H9 (cell line): Measurements from ENCODE around the gene PKD1. TPM values are rescaled to one million over a fixed set of nuclear protein-coding genes. Genes with fewer than 3 reads are reported as not detected.

Experiments used
- DNase-seq: peaks from one replicate; pipeline ENCODE4 v3.0.0-alpha.2; 2017
- H2AFZ ChIP-seq: one replicate; pipeline ENCODE4 v1.6.1; 2013; ENCODE audit warnings: mild to moderate bottlenecking, low read length, control low read depth, moderate library complexity
- H2AK5ac ChIP-seq: 2 replicates; pipeline ENCODE4 v1.6.1; 2013; ENCODE audit warnings: low read length, control low read depth, mixed read lengths; ENCODE audit not compliant: insufficient read length
- H2BK120ac ChIP-seq: one replicate; pipeline ENCODE4 v1.6.1; 2013; ENCODE audit warnings: low read depth, mild to moderate bottlenecking, low read length, control low read depth, inconsistent platforms; ENCODE audit not compliant: poor library complexity, severe bottlenecking
- H2BK12ac ChIP-seq: 2 replicates; pipeline ENCODE4 v1.6.1; 2013; ENCODE audit warnings: low read length, control low read depth, mixed read lengths, low read depth; ENCODE audit not compliant: insufficient read length
- H2BK15ac ChIP-seq: 2 replicates; pipeline ENCODE4 v1.6.1; 2013; ENCODE audit warnings: low read depth, low read length, control low read depth
- H2BK20ac ChIP-seq: one replicate; pipeline ENCODE4 v1.6.1; 2013; ENCODE audit warnings: low read depth, mild to moderate bottlenecking, low read length, control low read depth, inconsistent platforms; ENCODE audit not compliant: poor library complexity, severe bottlenecking
- H2BK5ac ChIP-seq: 2 replicates; pipeline ENCODE4 v1.6.1; 2013; ENCODE audit warnings: low read length, control low read depth, mixed read lengths; ENCODE audit not compliant: insufficient read length
- H3K14ac ChIP-seq: 2 replicates; pipeline ENCODE4 v1.6.1; 2013; ENCODE audit warnings: low read length, control low read depth; ENCODE audit not compliant: insufficient read depth
- H3K18ac ChIP-seq: 2 replicates; pipeline ENCODE4 v1.6.1; 2013; ENCODE audit warnings: low read depth, mild to moderate bottlenecking, mixed read lengths, low read length, control low read depth; ENCODE audit not compliant: insufficient read length
- H3K23ac ChIP-seq: 2 replicates; pipeline ENCODE4 v1.6.1; 2013; ENCODE audit warnings: low read length, control low read depth, mixed read lengths, low read depth; ENCODE audit not compliant: insufficient read length
- H3K23me2 ChIP-seq: 2 replicates; pipeline ENCODE4 v1.6.1; 2013; ENCODE audit warnings: low read depth, mild to moderate bottlenecking, mixed read lengths, low read length, control low read depth; ENCODE audit not compliant: insufficient read length, poor library complexity, severe bottlenecking
- H3K27ac ChIP-seq: 2 replicates; pipeline ENCODE4 v1.5.1; 2013; ENCODE audit warnings: low read length, control low read depth, mixed read lengths, low read depth; ENCODE audit not compliant: insufficient read length
- H3K27me3 ChIP-seq: 2 replicates; pipeline ENCODE4 v1.6.1; 2013; ENCODE audit warnings: low read length, control low read depth, inconsistent platforms; ENCODE audit not compliant: insufficient read depth
- H3K4ac ChIP-seq: 2 replicates; pipeline ENCODE4 v1.6.1; 2013; ENCODE audit warnings: low read depth, mild to moderate bottlenecking, control low read depth, inconsistent platforms, low read length, moderate library complexity
- H3K4me1 ChIP-seq: 2 replicates; pipeline ENCODE4 v1.6.1; 2013; ENCODE audit warnings: low read length, control low read depth, inconsistent platforms; ENCODE audit not compliant: insufficient read depth
- H3K4me2 ChIP-seq: 2 replicates; pipeline ENCODE4 v1.6.1; 2013; ENCODE audit warnings: low read length, control low read depth, mixed read lengths; ENCODE audit not compliant: insufficient read length, insufficient read depth
- H3K56ac ChIP-seq: 2 replicates; pipeline ENCODE4 v1.6.1; 2013; ENCODE audit warnings: low read depth, mild to moderate bottlenecking, mixed read lengths, low read length, control low read depth; ENCODE audit not compliant: insufficient read length
- H3K79me1 ChIP-seq: 2 replicates; pipeline ENCODE4 v1.6.1; 2013; ENCODE audit warnings: low read depth, mild to moderate bottlenecking, moderate library complexity, low read length, control low read depth, inconsistent platforms; ENCODE audit not compliant: insufficient read depth, poor library complexity, severe bottlenecking
- H3K79me2 ChIP-seq: 2 replicates; pipeline ENCODE4 v1.6.1; 2013; ENCODE audit warnings: low read length, control low read depth, inconsistent platforms; ENCODE audit not compliant: insufficient read depth
- H3K9ac ChIP-seq: 2 replicates; pipeline ENCODE4 v1.6.1; 2013; ENCODE audit warnings: low read length, control low read depth, mixed read lengths; ENCODE audit not compliant: insufficient read length; ENCODE audit errors: extremely low read depth
- H3K9me3 ChIP-seq: one replicate; pipeline ENCODE4 v1.6.1; 2013; ENCODE audit warnings: low read depth, low read length, inconsistent platforms; ENCODE audit not compliant: control insufficient read depth
- H3T11ph ChIP-seq: one replicate; pipeline ENCODE4 v1.6.1; 2013; ENCODE audit warnings: mild to moderate bottlenecking, low read length, control low read depth, inconsistent platforms
- H4K20me1 ChIP-seq: one replicate; pipeline ENCODE4 v1.6.1; 2013; ENCODE audit not compliant: control insufficient read depth, insufficient read length, insufficient read depth
- H4K5ac ChIP-seq: 2 replicates; pipeline ENCODE4 v1.6.1; 2013; ENCODE audit warnings: low read depth, mild to moderate bottlenecking, mixed read lengths, low read length, control low read depth; ENCODE audit not compliant: insufficient read length
- H4K8ac ChIP-seq: replicated peaks from 2 replicates; pipeline ENCODE4 v1.6.1; 2013; ENCODE audit warnings: low read length, control low read depth, mixed read lengths, low read depth; ENCODE audit not compliant: insufficient read length
- H4K91ac ChIP-seq: 2 replicates; pipeline ENCODE4 v1.6.1; 2013; ENCODE audit warnings: low read depth, mild to moderate bottlenecking, moderate library complexity, mixed read lengths, low read length, control low read depth; ENCODE audit not compliant: insufficient read length
- H3K27ac Mint-ChIP-seq, 3 experiments: 2 replicates in 2 of 3; 3 replicates in 1 of 3; pipeline ENCODE4 v1.8.0; 2020 to 2021; ENCODE audit warnings: mixed read lengths in 3 of 3, mild to moderate bottlenecking in 1 of 3, moderate library complexity in 1 of 3
- H3K27me3 Mint-ChIP-seq: 2 replicates; pipeline ENCODE4 v1.8.0; 2021; ENCODE audit warnings: low read depth, mild to moderate bottlenecking, moderate library complexity, mixed read lengths
- H3K36me3 Mint-ChIP-seq, 3 experiments: 2 replicates in 2 of 3; 3 replicates in 1 of 3; pipeline ENCODE4 v1.8.0; 2020 to 2021; ENCODE audit warnings: low read depth in 3 of 3, mixed read lengths in 3 of 3; ENCODE audit not compliant: insufficient read depth in 1 of 3
- H3K4me1 Mint-ChIP-seq, 2 experiments: 2 replicates each; pipeline ENCODE4 v1.8.0; 2020; ENCODE audit warnings: mixed read lengths in 2 of 2
- H3K4me3 Mint-ChIP-seq, 2 experiments: 2 replicates in 1 of 2; 3 replicates in 1 of 2; pipeline ENCODE4 v1.8.0; 2020 to 2021; ENCODE audit warnings: mild to moderate bottlenecking in 2 of 2, mixed read lengths in 2 of 2, moderate library complexity in 1 of 2
- H3K9me3 Mint-ChIP-seq, 2 experiments: 2 replicates in 1 of 2; 3 replicates in 1 of 2; pipeline ENCODE4 v1.8.0; 2020; ENCODE audit warnings: mild to moderate bottlenecking in 2 of 2, mixed read lengths in 2 of 2, moderate library complexity in 1 of 2
- WGBS: extraction: QIAGEN DNeasy Blood & Tissue Kit; methylation state at CpG from one replicate; pipeline ENCODE4 v1.1.7; 2013; ENCODE audit warnings: missing lambda C conversion rate, low lambda C conversion rate, mixed read lengths; ENCODE audit not compliant: insufficient read length; ENCODE audit errors: extremely low coverage; 5-methylcytosine and 5-hydroxymethylcytosine counted together
- total RNA-seq: library from RNA; stranded (reverse); gene quantifications from 2 replicates; pipeline ENCODE4 v1.2.1, GENCODE V29; 2021
- TF ChIP-seq, protein P1 (sequence below): fragments of 200-600 bp; sonication (generic); conservative IDR thresholded peaks from 3 replicates; pipeline ENCODE4 v1.8.0; 2021; ENCODE audit warnings: antibody characterized with exemption, mild to moderate bottlenecking

The PKD1 gene
- total RNA-seq, 1 experiment from 2014 or later, result 88.0 TPM

- WGBS, result no CpG with 5 or more reads among the region's 28 CpGs
- H3K23ac ChIP-seq, result no peak overlapping the region
- Mint-ChIP-seq H3K27me3 (no peaks in the 10 kb centered on the region), H3K4me3 (no peak overlapping the region), H3K27ac (peak overlapping the region in 1 of 3 experiments; percentile 49; a peak in 1 of 7 replicates), H3K4me1 (no peaks in the 10 kb centered on the region), H3K36me3 (peaks cover 11 to 48% (median 47%) of the 10 kb centered on the region in 3 experiments), H3K9me3 (no peaks in the 10 kb centered on the region)
- H3K4me1 ChIP-seq, result no peaks in the 10 kb centered on the region
- H3K14ac ChIP-seq, result no peak overlapping the region
- no peak overlapping the region for H2BK15ac ChIP-seq
- H3K18ac ChIP-seq, result no peak overlapping the region
- H3K4ac ChIP-seq, result no peak overlapping the region
- no peaks in the 10 kb centered on the region for H3K27me3 ChIP-seq
- H4K91ac ChIP-seq, result no peak overlapping the region
- H2AFZ ChIP-seq, result no peak overlapping the region
- H4K8ac ChIP-seq, result no peak overlapping the region
- no peak for DNase-seq
- H3K23me2 ChIP-seq, result peaks cover 4% of the 10 kb centered on the region
- H2BK5ac ChIP-seq, result no peak overlapping the region
- no peaks in the 10 kb centered on the region for H3K9me3 ChIP-seq
- H2BK12ac ChIP-seq, result no peak overlapping the region
- H3K79me1 ChIP-seq, result no peaks in the 10 kb centered on the region
- no peak overlapping the region for H3K56ac ChIP-seq
- H3K79me2 ChIP-seq, result no peaks in the 10 kb centered on the region
- peaks cover 2% of the 10 kb centered on the region for H4K20me1 ChIP-seq
- H2BK120ac ChIP-seq, result no peak overlapping the region
- H2AK5ac ChIP-seq, result no peak overlapping the region
- no peak overlapping the region for H3T11ph ChIP-seq
- no peak overlapping the region for H3K9ac ChIP-seq
- H3K27ac ChIP-seq, result no peak overlapping the region
- no peak overlapping the region for H3K4me2 ChIP-seq
- TF ChIP-seq, protein P1, sequence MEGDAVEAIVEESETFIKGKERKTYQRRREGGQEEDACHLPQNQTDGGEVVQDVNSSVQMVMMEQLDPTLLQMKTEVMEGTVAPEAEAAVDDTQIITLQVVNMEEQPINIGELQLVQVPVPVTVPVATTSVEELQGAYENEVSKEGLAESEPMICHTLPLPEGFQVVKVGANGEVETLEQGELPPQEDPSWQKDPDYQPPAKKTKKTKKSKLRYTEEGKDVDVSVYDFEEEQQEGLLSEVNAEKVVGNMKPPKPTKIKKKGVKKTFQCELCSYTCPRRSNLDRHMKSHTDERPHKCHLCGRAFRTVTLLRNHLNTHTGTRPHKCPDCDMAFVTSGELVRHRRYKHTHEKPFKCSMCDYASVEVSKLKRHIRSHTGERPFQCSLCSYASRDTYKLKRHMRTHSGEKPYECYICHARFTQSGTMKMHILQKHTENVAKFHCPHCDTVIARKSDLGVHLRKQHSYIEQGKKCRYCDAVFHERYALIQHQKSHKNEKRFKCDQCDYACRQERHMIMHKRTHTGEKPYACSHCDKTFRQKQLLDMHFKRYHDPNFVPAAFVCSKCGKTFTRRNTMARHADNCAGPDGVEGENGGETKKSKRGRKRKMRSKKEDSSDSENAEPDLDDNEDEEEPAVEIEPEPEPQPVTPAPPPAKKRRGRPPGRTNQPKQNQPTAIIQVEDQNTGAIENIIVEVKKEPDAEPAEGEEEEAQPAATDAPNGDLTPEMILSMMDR, result no peak
- no peak overlapping the region for H2BK20ac ChIP-seq
- H4K5ac ChIP-seq, result no peak overlapping the region
Observed at GRCh38 chr16:2171601-2172178, 36.0 kb upstream of the PKD1 start.
